Measurements from ENCODE around the gene WDFY2. TPM values are rescaled to one million over a fixed set of nuclear protein-coding genes. Genes with fewer than 3 reads are reported as not detected.
A peak's percentile ranks its signal among the peaks of the same experiment; 100 is the strongest.

The WDFY2 gene
- total and polyA plus RNA-seq, 2 experiments from 2014 or later: 11.4 to 24.0 TPM

GRCh38 chr13:51599444-51600176 is 15.3 kb downstream of the WDFY2 start:
- Histone ChIP-seq H3F3A (replicated peaks; ENCODE audit: low read depth) (no peaks in the 10 kb centered on the region), H3K36me3 (ENCODE audit: insufficient read depth) (peaks cover 5% of the 10 kb centered on the region; the same call in 1 of the 2 replicates), H3K79me2 (replicated peaks; ENCODE audit: insufficient read depth) (peaks cover 100% of the 10 kb centered on the region), H3K4me3 (no peak overlapping the region), H3K27ac (ENCODE audit: low read depth) (no peak overlapping the region), H3K4me2 (no peak overlapping the region), H2AFZ (no peak overlapping the region), H3K4me1 (ENCODE audit: insufficient read depth) (peaks cover 42% of the 10 kb centered on the region), H3K27me3 (ENCODE audit: insufficient read depth) (no peaks in the 10 kb centered on the region), H3K9me2 (ENCODE audit: insufficient read depth) (no peaks in the 10 kb centered on the region), H4K20me1 (replicated peaks; ENCODE audit: insufficient read depth) (peaks cover 8% of the 10 kb centered on the region)
- peaks cover 65% of the 10 kb centered on the region for H3K4me1 Mint-ChIP-seq
- TF ChIP-seq CTCF (conservative IDR thresholded peaks at IDR 0.05; ENCODE audit: low read depth in 2 of 2): peak in 1 of 2 experiments; percentile 16; a peak in 1 of 4 replicates
- no peak for TF ChIP-seq ETS1 (IDR thresholded peaks at IDR 0.05)
- H3K4me3 Mint-ChIP-seq: no peak overlapping the region
- H3K27ac Mint-ChIP-seq: no peak overlapping the region
- DNase-seq (ENCODE audit: low spot score) (no peak), ATAC-seq (no peak)
- no peaks in the 10 kb centered on the region for H3K36me3 Mint-ChIP-seq (ENCODE audit: low read depth)
- peaks cover 1% of the 10 kb centered on the region for H3K27me3 Mint-ChIP-seq (ENCODE audit: insufficient read depth, low read depth, poor library complexity)
- H3K9me3 Mint-ChIP-seq: no peaks in the 10 kb centered on the region

- no peaks in the 10 kb centered on the region for H3K9me3 Mint-ChIP-seq
- peaks cover 1% of the 10 kb centered on the region for H3K27me3 Mint-ChIP-seq (ENCODE audit: insufficient read depth, low read depth, poor library complexity)
- Histone ChIP-seq H3K4me3 (no peak overlapping the region), H3K4me2 (no peak overlapping the region), H2AFZ (no peak overlapping the region), H3K27ac (ENCODE audit: low read depth) (no peak overlapping the region), H4K20me1 (replicated peaks; ENCODE audit: insufficient read depth) (peaks cover 8% of the 10 kb centered on the region), H3K27me3 (ENCODE audit: insufficient read depth) (no peaks in the 10 kb centered on the region), H3K9me2 (ENCODE audit: insufficient read depth) (no peaks in the 10 kb centered on the region), H3K36me3 (ENCODE audit: insufficient read depth) (peaks cover 5% of the 10 kb centered on the region; the same call in 1 of the 2 replicates), H3K79me2 (replicated peaks; ENCODE audit: insufficient read depth) (peaks cover 100% of the 10 kb centered on the region), H3K4me1 (ENCODE audit: insufficient read depth) (peaks cover 38% of the 10 kb centered on the region), H3F3A (replicated peaks; ENCODE audit: low read depth) (no peaks in the 10 kb centered on the region)
- no peak overlapping the region; the same call in 2 of the 3 replicates for H3K4me3 Mint-ChIP-seq
- no peaks in the 10 kb centered on the region for H3K36me3 Mint-ChIP-seq (ENCODE audit: low read depth)
- no peak for ATAC-seq
- DNase-seq (ENCODE audit: low spot score): no peak
- H3K27ac Mint-ChIP-seq: no peak overlapping the region
- peaks cover 60% of the 10 kb centered on the region for H3K4me1 Mint-ChIP-seq
- TF ChIP-seq CREB1 (CRISPR knock-in tag; IDR thresholded peaks at IDR 0.05; ENCODE audit: low read depth) (no peak), CTCF (conservative IDR thresholded peaks at IDR 0.05; ENCODE audit: low read depth in 2 of 2) (no peak), EZH2phosphoT487 (IDR thresholded peaks at IDR 0.05; ENCODE audit: unreplicated experiment) (no peak), JUNB (IDR thresholded peaks at IDR 0.05; ENCODE audit: unreplicated experiment) (no peak), ETS1 (IDR thresholded peaks at IDR 0.05) (no peak), REST (IDR thresholded peaks at IDR 0.05; ENCODE audit: unreplicated experiment) (no peak)
Observed at GRCh38 chr13:51600703-51601102, 16.4 kb downstream of the WDFY2 start.
